ENCODE data around the gene IGF2BP2. TPM values are rescaled to one million over a fixed set of nuclear protein-coding genes. Genes with fewer than 3 reads are reported as not detected.

Gene IGF2BP2
- total RNA-seq, 1 experiment from 2014 or later = 135 TPM

DNA sequence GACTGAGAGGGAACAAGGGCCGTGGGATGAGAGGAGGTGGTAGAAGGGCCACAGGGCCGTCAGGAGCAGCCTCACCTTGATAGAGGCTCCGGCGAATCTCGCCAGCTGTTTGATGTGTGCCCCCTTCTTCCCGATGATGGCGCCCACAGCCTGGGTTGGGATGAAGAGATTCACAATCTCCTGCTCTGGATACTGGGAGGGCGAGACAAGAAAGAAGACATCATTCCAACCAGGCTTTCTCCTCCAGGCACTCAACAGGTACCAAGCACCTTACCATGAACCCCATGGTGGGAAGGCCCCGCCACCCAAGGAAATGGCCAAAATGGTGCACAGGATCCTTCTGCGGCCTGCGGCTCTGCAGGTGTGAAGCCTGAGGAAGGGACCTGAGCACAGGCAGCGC is 167.6 kb downstream of the IGF2BP2 start:
- TF ChIP-seq CBX3 (IDR thresholded peaks at IDR 0.05; ENCODE audit: low read depth) = no peak
- no peak for TF ChIP-seq ATF3 (IDR thresholded peaks at IDR 0.05)
- no peak for TF ChIP-seq YY1 (IDR thresholded peaks at IDR 0.05; ENCODE audit: extremely low read depth, insufficient replicate concordance, low read depth, low read length)
- TF ChIP-seq, protein P1, sequence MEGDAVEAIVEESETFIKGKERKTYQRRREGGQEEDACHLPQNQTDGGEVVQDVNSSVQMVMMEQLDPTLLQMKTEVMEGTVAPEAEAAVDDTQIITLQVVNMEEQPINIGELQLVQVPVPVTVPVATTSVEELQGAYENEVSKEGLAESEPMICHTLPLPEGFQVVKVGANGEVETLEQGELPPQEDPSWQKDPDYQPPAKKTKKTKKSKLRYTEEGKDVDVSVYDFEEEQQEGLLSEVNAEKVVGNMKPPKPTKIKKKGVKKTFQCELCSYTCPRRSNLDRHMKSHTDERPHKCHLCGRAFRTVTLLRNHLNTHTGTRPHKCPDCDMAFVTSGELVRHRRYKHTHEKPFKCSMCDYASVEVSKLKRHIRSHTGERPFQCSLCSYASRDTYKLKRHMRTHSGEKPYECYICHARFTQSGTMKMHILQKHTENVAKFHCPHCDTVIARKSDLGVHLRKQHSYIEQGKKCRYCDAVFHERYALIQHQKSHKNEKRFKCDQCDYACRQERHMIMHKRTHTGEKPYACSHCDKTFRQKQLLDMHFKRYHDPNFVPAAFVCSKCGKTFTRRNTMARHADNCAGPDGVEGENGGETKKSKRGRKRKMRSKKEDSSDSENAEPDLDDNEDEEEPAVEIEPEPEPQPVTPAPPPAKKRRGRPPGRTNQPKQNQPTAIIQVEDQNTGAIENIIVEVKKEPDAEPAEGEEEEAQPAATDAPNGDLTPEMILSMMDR (IDR thresholded peaks at IDR 0.05 in 2 of 3, conservative IDR thresholded peaks at IDR 0.05 in 1 of 3; ENCODE audit: borderline replicate concordance in 1 of 3, insufficient read depth in 1 of 3, low read depth in 2 of 3, low read length in 2 of 3) = no peak
- TF ChIP-seq, protein P2, sequence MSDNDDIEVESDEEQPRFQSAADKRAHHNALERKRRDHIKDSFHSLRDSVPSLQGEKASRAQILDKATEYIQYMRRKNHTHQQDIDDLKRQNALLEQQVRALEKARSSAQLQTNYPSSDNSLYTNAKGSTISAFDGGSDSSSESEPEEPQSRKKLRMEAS (IDR thresholded peaks at IDR 0.05) = no peak
- no peak for TF ChIP-seq SP1 (IDR thresholded peaks at IDR 0.05; ENCODE audit: low read depth)
- TF ChIP-seq RAD21 (IDR thresholded peaks at IDR 0.05; ENCODE audit: low read depth) = no peak
- no peak for TF ChIP-seq ZBTB33 (IDR thresholded peaks at IDR 0.05; ENCODE audit: extremely low read depth, insufficient replicate concordance, low read length)
- no peak for TF ChIP-seq EZH2phosphoT487 (IDR thresholded peaks at IDR 0.05; ENCODE audit: borderline replicate concordance)
- TF ChIP-seq POLR2AphosphoS5 (IDR thresholded peaks at IDR 0.05; ENCODE audit: low read depth, low read length) = no peak
- TF ChIP-seq EGR1 (IDR thresholded peaks at IDR 0.05; ENCODE audit: low read depth) = no peak
- no peak for TF ChIP-seq JUND (IDR thresholded peaks at IDR 0.05)
- no peak for TF ChIP-seq SIN3A (IDR thresholded peaks at IDR 0.05; ENCODE audit: low read depth)
- intact Hi-C loops (cut with micrococcal nuclease) = no loop called here
- Histone ChIP-seq H3K27me3 (ENCODE audit: insufficient read depth, low read length) (no peaks in the 10 kb centered on the region), H3K9me2 (ENCODE audit: insufficient read depth) (no peaks in the 10 kb centered on the region), H3K27ac (ENCODE audit: low read depth, low read length) (no peak overlapping the region), H3K4me2 (ENCODE audit: low read length) (no peak overlapping the region), H3K9me3 (ENCODE audit: control insufficient read depth in 1 of 2, insufficient read depth in 1 of 2, low read depth in 1 of 2, low read length in 2 of 2) (no peaks in the 10 kb centered on the region), H3K9ac (ENCODE audit: low read length) (no peak overlapping the region), H4K20me1 (ENCODE audit: insufficient read depth) (no peaks in the 10 kb centered on the region), H3K79me2 (ENCODE audit: insufficient read depth, low read length) (peaks cover 7% of the 10 kb centered on the region; the same call in 1 of the 2 replicates), H3K4me3 (replicated peaks in 1 of 2; ENCODE audit: low read depth in 1 of 2, low read length in 2 of 2) (no peak overlapping the region), H2AFZ (ENCODE audit: low read depth, low read length, poor library complexity, severe bottlenecking) (no peak overlapping the region), H3K36me3 (ENCODE audit: control insufficient read depth in 1 of 2, insufficient read depth in 2 of 2, low read length in 2 of 2) (peaks cover 30 to 46% of the 10 kb centered on the region in 2 experiments), H3K4me1 (ENCODE audit: control insufficient read depth in 1 of 2, insufficient read depth in 2 of 2, low read length in 2 of 2) (peaks cover 2 to 24% of the 10 kb centered on the region in 2 experiments; a peak in 3 of 4 replicates)
- ChIA-PET RAD21 (ENCODE audit: low non-redundant PET in 1 of 2, low total read pairs in 2 of 2, uncharacterized antibody in 2 of 2, unreplicated experiment in 2 of 2) (no interaction called here), CTCF (no interaction called here), POLR2A (no interaction called here)
- BruUV-seq (replicated peaks) = no TSS peak
- DNase-seq (ENCODE audit: low read depth, low spot score) (no peak), ATAC-seq (no peak)

Measured in HCT116 (cell line).